SK-N-SH (cell line): ENCODE data around the gene FBXL7. TPM values are rescaled to one million over a fixed set of nuclear protein-coding genes. Genes with fewer than 3 reads are reported as not detected.
A peak's percentile ranks its signal among the peaks of the same experiment; 100 is the strongest.

Source experiments
- CTCF ChIA-PET: fragments of 300-600, 350-600 bp; formaldehyde crosslinking; extraction: SDS; loops from one replicate; lab custom pipeline; 2021; lab: Yijun Ruan, JAX
- POLR2A ChIA-PET: fragments of 350-600 bp; sonication (Branson Sonifier 250); formaldehyde crosslinking; extraction: SDS; loops from one replicate; lab custom pipeline; 2020; ENCODE audit warnings: antibody characterized with exemption, inconsistent platforms; lab: Yijun Ruan, JAX
- DNase-seq: peaks from one replicate; pipeline ENCODE4 v3.0.0; 2012
- H2AFZ ChIP-seq: fragments of 200-600 bp; sonication (generic); 2 replicates; pipeline ENCODE4 v1.8.1; 2016; ENCODE audit warnings: antibody characterized with exemption, mild to moderate bottlenecking, low read depth
- H3F3A ChIP-seq: fragments of 200-600 bp; sonication (generic); replicated peaks from 2 replicates; pipeline ENCODE3; 2016; ENCODE audit warnings: antibody characterized with exemption, mild to moderate bottlenecking; ENCODE audit not compliant: insufficient read depth
- H3K27ac ChIP-seq, 2 experiments: fragments of 200-500 bp in 1 of 2; fragments of 200-600 bp in 1 of 2; sonication (Bioruptor generic) in 1 of 2; sonication (generic), shearing (Covaris generic) in 1 of 2; 2 replicates each; pipeline versions ENCODE4 v1.5.1 to v1.6.1; 2014 to 2016; ENCODE audit warnings: low read depth in 2 of 2, inconsistent platforms in 1 of 2, low read length in 1 of 2, mild to moderate bottlenecking in 1 of 2, mixed read lengths in 1 of 2
- H3K27me3 ChIP-seq: fragments of 200-600 bp; sonication (generic), shearing (Covaris generic); 2 replicates; pipeline ENCODE4 v1.6.1; 2016; ENCODE audit warnings: mixed run types; ENCODE audit not compliant: insufficient read depth
- H3K36me3 ChIP-seq, 2 experiments: fragments of 200-500 bp in 1 of 2; fragments of 200-600 bp in 1 of 2; sonication (Bioruptor generic) in 1 of 2; sonication (generic) in 1 of 2; replicated peaks in 1 of 2; 2 replicates each; pipeline versions ENCODE3 to v1.5.1; 2014 to 2016; ENCODE audit warnings: low read length in 1 of 2, mild to moderate bottlenecking in 1 of 2; ENCODE audit not compliant: insufficient read depth in 2 of 2, control insufficient read depth in 1 of 2
- H3K4me1 ChIP-seq, 2 experiments: fragments of 200-500 bp in 1 of 2; fragments of 200-600 bp in 1 of 2; sonication (Bioruptor generic) in 1 of 2; sonication (generic), shearing (Covaris generic) in 1 of 2; 2 replicates each; pipeline versions ENCODE4 v1.5.1 to v1.6.1; 2014 to 2016; ENCODE audit warnings: low read depth in 1 of 2, low read length in 1 of 2, mixed run types in 1 of 2; ENCODE audit not compliant: insufficient read depth in 2 of 2, control insufficient read depth in 1 of 2
- H3K4me2 ChIP-seq: fragments of 200-600 bp; sonication (generic), shearing (Covaris generic); 2 replicates; pipeline ENCODE4 v1.6.1; 2017; ENCODE audit warnings: mixed run types
- H3K4me3 ChIP-seq, 2 experiments: fragments of 200-500 bp in 1 of 2; fragments of 200-600 bp in 1 of 2; sonication (Bioruptor generic) in 1 of 2; sonication (generic), shearing (Covaris generic) in 1 of 2; 2 replicates each; pipeline versions ENCODE4 v1.5.1 to v1.8.1; 2014 to 2016; ENCODE audit warnings: low read depth in 2 of 2, inconsistent platforms in 1 of 2, low read length in 1 of 2, mild to moderate bottlenecking in 1 of 2, mixed read lengths in 1 of 2, moderate library complexity in 1 of 2
- H3K79me2 ChIP-seq: fragments of 200-600 bp; sonication (generic); 2 replicates; pipeline ENCODE4 v1.8.1; 2017; ENCODE audit warnings: mild to moderate bottlenecking; ENCODE audit not compliant: insufficient read depth
- H3K9ac ChIP-seq: fragments of 200-600 bp; sonication (generic); 2 replicates; pipeline ENCODE4 v1.6.1; 2017; ENCODE audit warnings: mixed run types
- H3K9me2 ChIP-seq: fragments of 200-600 bp; sonication (generic); 2 replicates; pipeline ENCODE4 v1.6.1; 2017; ENCODE audit warnings: mixed run types
- H3K9me3 ChIP-seq: fragments of 200-600 bp; sonication (generic); 2 replicates; pipeline ENCODE4 v1.6.1; 2017; ENCODE audit warnings: mixed run types, mild to moderate bottlenecking, moderate library complexity
- H4K20me1 ChIP-seq: fragments of 200-600 bp; sonication (generic); 2 replicates; pipeline ENCODE4 v1.6.1; 2017; ENCODE audit warnings: mild to moderate bottlenecking, mixed run types; ENCODE audit not compliant: insufficient read depth
- EZH2phosphoT487 ChIP-seq: fragments of 200-600 bp; sonication (generic); IDR thresholded peaks from 2 replicates; pipeline ENCODE4 v1.6.1; 2017; ENCODE audit warnings: low read depth, mixed run types, mild to moderate bottlenecking, antibody characterized with exemption, moderate library complexity, borderline replicate concordance
- FOSL2 ChIP-seq: IDR thresholded peaks from 2 replicates; pipeline ENCODE4 v1.4.0; 2012; ENCODE audit warnings: low read depth, mild to moderate bottlenecking, moderate library complexity, borderline replicate concordance
- FOXJ3 ChIP-seq: sonication (generic); formaldehyde crosslinking; IDR thresholded peaks from 2 replicates; pipeline ENCODE4 v1.5.1; 2020; ENCODE audit warnings: mild to moderate bottlenecking, missing genetic modification reagents
- GABPA ChIP-seq: IDR thresholded peaks from 2 replicates; pipeline ENCODE4 v1.4.0; 2012; ENCODE audit warnings: low read depth, mild to moderate bottlenecking
- GATA2 ChIP-seq: sonication (generic); formaldehyde crosslinking; IDR thresholded peaks from 2 replicates; pipeline ENCODE4 v1.5.0; 2020; ENCODE audit warnings: mild to moderate bottlenecking, missing genetic modification reagents
- MEF2A ChIP-seq: IDR thresholded peaks from 2 replicates; pipeline ENCODE4 v1.4.0; 2012; ENCODE audit warnings: low read depth, borderline replicate concordance
- NRF1 ChIP-seq: IDR thresholded peaks from 2 replicates; pipeline ENCODE4 v1.6.1; 2012; ENCODE audit warnings: low read depth, mild to moderate bottlenecking, low read length
- POLR2AphosphoS5 ChIP-seq: IDR thresholded peaks from 2 replicates; pipeline ENCODE4 v1.6.1; 2012; ENCODE audit warnings: low read depth, low read length
- RAD21 ChIP-seq: IDR thresholded peaks from 2 replicates; pipeline ENCODE4 v1.6.1; 2012; ENCODE audit warnings: mild to moderate bottlenecking, low read length
- RFX5 ChIP-seq: IDR thresholded peaks from 2 replicates; pipeline ENCODE4 v1.6.1; 2012; ENCODE audit warnings: mild to moderate bottlenecking, improper control_type of control experiment, low read length
- RXRA ChIP-seq: IDR thresholded peaks from 2 replicates; pipeline ENCODE4 v1.4.0; 2012; ENCODE audit warnings: low read depth, mild to moderate bottlenecking, borderline replicate concordance
- SIN3A ChIP-seq: IDR thresholded peaks from 2 replicates; pipeline ENCODE4 v1.6.1; 2012; ENCODE audit warnings: low read depth, mild to moderate bottlenecking, low read length, moderate library complexity, borderline replicate concordance
- SMC3 ChIP-seq: IDR thresholded peaks from 2 replicates; pipeline ENCODE4 v1.6.1; 2012; ENCODE audit warnings: low read depth, low read length, improper control_type of control experiment
- TAF1 ChIP-seq: IDR thresholded peaks from 2 replicates; pipeline ENCODE4 v1.6.1; 2012; ENCODE audit warnings: low read depth, mild to moderate bottlenecking, low read length, moderate library complexity, borderline replicate concordance
- TCF12 ChIP-seq: IDR thresholded peaks from 2 replicates; pipeline ENCODE4 v1.4.0; 2012
- TEAD4 ChIP-seq: IDR thresholded peaks from 2 replicates; pipeline ENCODE4 v1.4.0; 2012; ENCODE audit warnings: mild to moderate bottlenecking, borderline replicate concordance; ENCODE audit not compliant: insufficient read depth
- YY1 ChIP-seq: IDR thresholded peaks from 2 replicates; pipeline ENCODE4 v1.4.0; 2012; ENCODE audit warnings: low read depth, mild to moderate bottlenecking
- WGBS: methylation state at CpG from one replicate; pipeline ENCODE4 v1.1.6; 2017; ENCODE audit warnings: low lambda C conversion rate; 5-methylcytosine and 5-hydroxymethylcytosine counted together
- polyA plus RNA-seq, 3 experiments: library from polyadenylated mRNA; depleted of rRNA; stranded (reverse); fragments of >200 nt; gene quantifications; 2 replicates each; pipeline ENCODE4 v1.2.3, GENCODE V29; 2012
- TF ChIP-seq, protein P1 (sequence below): IDR thresholded peaks from 2 replicates; pipeline ENCODE4 v1.4.0; 2012; ENCODE audit warnings: low read depth, borderline replicate concordance
- TF ChIP-seq, protein P2 (sequence below): IDR thresholded peaks from 2 replicates; pipeline ENCODE4 v1.4.0; 2012; ENCODE audit warnings: low read depth
- TF ChIP-seq, protein P3 (sequence below): fragments of 200-600 bp; sonication (generic); IDR thresholded peaks from 2 replicates; pipeline ENCODE4 v1.6.1; 2017; ENCODE audit warnings: antibody characterized with exemption, mild to moderate bottlenecking, moderate library complexity
- TF ChIP-seq, protein P4 (sequence below): fragments of 150-350 bp; IDR thresholded peaks from 2 replicates; pipeline ENCODE4 v1.6.1; 2017; ENCODE audit warnings: antibody characterized with exemption, low read length, low read depth, borderline replicate concordance

The FBXL7 gene
- polyA plus RNA-seq, 1 of the 3 experiments (the other 2 are of a cell fraction): 7.0 TPM

DNA sequence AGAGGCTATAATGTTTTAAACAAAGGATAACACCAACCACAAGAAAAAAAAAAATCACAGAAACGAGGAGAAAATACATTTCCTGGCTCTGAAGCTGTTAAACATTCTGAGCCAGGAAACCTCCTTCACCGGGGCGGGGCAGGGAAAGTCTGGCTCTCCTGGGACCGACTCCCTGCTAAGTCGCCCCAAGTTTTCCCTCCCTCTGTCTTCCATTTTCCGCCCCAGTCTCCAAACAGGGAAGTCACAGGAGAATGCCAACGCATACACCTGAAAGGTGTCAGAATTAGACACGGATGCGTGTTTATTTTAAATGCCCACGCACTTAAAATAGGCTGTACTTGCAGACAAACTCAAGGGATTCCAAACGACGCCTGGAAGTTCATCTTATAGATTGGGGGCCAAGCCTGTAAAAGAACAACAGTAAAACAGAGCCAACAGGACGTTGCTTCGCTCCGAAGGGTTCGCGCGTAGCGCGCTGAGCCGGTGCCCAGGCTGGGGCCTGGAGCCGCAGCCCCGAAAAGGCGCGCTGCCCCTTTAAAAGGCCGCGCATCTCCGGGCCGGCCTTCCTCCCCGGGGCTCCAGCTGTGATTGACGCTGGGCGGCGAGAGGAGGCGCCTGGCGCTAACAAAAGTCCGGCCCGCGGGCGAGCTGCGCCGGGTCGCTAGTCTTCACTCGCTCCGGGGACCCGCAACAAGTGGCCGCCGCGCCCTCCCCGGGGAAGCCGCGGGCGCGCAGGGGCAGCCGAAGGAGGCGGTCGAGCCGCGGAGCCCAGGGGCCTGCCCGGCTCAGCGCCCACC, at the start of gene FBXL7 (continued):
- TF ChIP-seq GABPA (0 out of 2 replicates have a peak, but pooled peaks have one; percentile 8), POLR2AphosphoS5 (peak; percentile 53; the same call in 1 of the 2 replicates), EZH2phosphoT487 (no peak), MEF2A (no peak), RFX5 (no peak), GATA2 (CRISPR knock-in tag) (no peak), NRF1 (no peak), TEAD4 (no peak), TAF1 (peak; percentile 77), TCF12 (no peak), SIN3A (no peak), RAD21 (peak; percentile 54)
- TF ChIP-seq, protein P1, sequence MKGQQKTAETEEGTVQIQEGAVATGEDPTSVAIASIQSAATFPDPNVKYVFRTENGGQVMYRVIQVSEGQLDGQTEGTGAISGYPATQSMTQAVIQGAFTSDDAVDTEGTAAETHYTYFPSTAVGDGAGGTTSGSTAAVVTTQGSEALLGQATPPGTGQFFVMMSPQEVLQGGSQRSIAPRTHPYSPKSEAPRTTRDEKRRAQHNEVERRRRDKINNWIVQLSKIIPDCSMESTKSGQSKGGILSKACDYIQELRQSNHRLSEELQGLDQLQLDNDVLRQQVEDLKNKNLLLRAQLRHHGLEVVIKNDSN: no peak

DNA sequence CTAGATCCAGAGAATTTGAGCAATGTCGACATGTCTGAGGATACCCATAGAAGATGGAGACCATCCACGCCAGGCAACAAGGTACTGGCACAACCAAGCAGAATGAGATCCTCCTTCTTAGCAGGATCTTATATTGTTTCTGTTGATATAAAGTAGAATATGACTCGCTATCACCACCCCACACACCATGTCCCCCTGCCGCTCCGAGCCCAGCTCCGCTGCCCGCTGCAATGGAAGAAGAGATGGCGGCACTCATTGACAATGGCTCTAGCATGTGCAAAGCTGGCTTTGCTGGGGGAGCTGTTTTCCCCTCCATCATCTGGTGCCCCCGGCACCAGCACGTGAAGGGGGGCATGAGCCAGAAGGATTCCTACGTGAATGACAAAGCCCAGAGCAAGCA, 49.5 kb upstream of the FBXL7 start:
- no peaks in the 10 kb centered on the region for H3K36me3 ChIP-seq
- H3K79me2 ChIP-seq: no peaks in the 10 kb centered on the region
- POLR2A ChIA-PET: no interaction called here
- no peak for TF ChIP-seq RXRA
- no peak for TF ChIP-seq EZH2phosphoT487
- no peak for TF ChIP-seq NRF1
- TF ChIP-seq GABPA: no peak
- TF ChIP-seq, protein P2, sequence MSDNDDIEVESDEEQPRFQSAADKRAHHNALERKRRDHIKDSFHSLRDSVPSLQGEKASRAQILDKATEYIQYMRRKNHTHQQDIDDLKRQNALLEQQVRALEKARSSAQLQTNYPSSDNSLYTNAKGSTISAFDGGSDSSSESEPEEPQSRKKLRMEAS: no peak
- no peak for TF ChIP-seq TCF12
- TF ChIP-seq, all 33 proteins: peak for 0
- Histone ChIP-seq H3K9ac (no peak overlapping the region), H3K4me3 (no peak overlapping the region), H3K4me1 (no peaks in the 10 kb centered on the region; a peak in 2 of 4 replicates), H3K27me3 (no peaks in the 10 kb centered on the region), H3K4me2 (no peak overlapping the region), H4K20me1 (no peaks in the 10 kb centered on the region), H2AFZ (no peak overlapping the region), H3K27ac (no peak overlapping the region), H3K9me3 (no peaks in the 10 kb centered on the region), H3K9me2 (no peaks in the 10 kb centered on the region), H3F3A (no peaks in the 10 kb centered on the region)
- WGBS: 44% methylated on average over 7 of the region's 11 CpGs
- CTCF ChIA-PET: interaction anchor here (0.6 kb wide), 1 partner anchor 360 kb away, joined by 3 read pairs; no protein-coding TSS in a partner anchor
- no peak for DNase-seq

DNA sequence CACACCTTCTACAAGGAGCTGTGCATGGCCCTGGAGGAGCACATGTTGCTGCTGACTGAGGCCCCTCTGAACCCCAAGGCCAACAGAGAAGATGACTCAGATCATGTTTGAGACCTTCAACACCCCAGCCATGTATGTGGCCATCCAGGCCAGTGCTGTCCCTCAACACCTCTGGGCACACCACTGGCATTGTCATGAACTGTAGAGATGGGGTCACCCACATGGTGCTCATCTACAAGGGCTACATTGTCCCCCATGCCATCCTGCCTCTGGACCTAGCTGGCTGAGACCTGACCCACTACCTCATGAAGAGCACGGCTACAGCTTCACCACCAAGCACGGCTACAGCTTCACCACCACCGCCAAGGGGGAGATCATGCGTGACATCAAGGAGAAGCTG, 49.0 kb upstream of the FBXL7 start:
- no peak overlapping the region for H3K4me3 ChIP-seq
- H3K4me2 ChIP-seq: no peak overlapping the region
- POLR2A ChIA-PET: no interaction called here
- H3K9me3 ChIP-seq: no peaks in the 10 kb centered on the region
- DNase-seq: no peak
- H4K20me1 ChIP-seq: no peaks in the 10 kb centered on the region
- no peak overlapping the region for H3K9ac ChIP-seq
- no peaks in the 10 kb centered on the region for H3K27me3 ChIP-seq
- H3K9me2 ChIP-seq: no peaks in the 10 kb centered on the region
- H3K4me1 ChIP-seq: no peaks in the 10 kb centered on the region; a peak in 2 of 4 replicates
- no peaks in the 10 kb centered on the region for H3F3A ChIP-seq
- CTCF ChIA-PET: no interaction called here
- no peaks in the 10 kb centered on the region for H3K79me2 ChIP-seq
- no peak overlapping the region for H2AFZ ChIP-seq
- WGBS: 65% methylated on average over 4 of the region's 4 CpGs
- H3K36me3 ChIP-seq: no peaks in the 10 kb centered on the region
- H3K27ac ChIP-seq: no peak overlapping the region
- TF ChIP-seq SMC3 (no peak), YY1 (no peak), FOXJ3 (CRISPR knock-in tag) (no peak), NRF1 (no peak), FOSL2 (no peak), MEF2A (no peak), RXRA (no peak), SIN3A (no peak)
- TF ChIP-seq, protein P3, sequence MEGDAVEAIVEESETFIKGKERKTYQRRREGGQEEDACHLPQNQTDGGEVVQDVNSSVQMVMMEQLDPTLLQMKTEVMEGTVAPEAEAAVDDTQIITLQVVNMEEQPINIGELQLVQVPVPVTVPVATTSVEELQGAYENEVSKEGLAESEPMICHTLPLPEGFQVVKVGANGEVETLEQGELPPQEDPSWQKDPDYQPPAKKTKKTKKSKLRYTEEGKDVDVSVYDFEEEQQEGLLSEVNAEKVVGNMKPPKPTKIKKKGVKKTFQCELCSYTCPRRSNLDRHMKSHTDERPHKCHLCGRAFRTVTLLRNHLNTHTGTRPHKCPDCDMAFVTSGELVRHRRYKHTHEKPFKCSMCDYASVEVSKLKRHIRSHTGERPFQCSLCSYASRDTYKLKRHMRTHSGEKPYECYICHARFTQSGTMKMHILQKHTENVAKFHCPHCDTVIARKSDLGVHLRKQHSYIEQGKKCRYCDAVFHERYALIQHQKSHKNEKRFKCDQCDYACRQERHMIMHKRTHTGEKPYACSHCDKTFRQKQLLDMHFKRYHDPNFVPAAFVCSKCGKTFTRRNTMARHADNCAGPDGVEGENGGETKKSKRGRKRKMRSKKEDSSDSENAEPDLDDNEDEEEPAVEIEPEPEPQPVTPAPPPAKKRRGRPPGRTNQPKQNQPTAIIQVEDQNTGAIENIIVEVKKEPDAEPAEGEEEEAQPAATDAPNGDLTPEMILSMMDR: no peak
- TF ChIP-seq, protein P4, sequence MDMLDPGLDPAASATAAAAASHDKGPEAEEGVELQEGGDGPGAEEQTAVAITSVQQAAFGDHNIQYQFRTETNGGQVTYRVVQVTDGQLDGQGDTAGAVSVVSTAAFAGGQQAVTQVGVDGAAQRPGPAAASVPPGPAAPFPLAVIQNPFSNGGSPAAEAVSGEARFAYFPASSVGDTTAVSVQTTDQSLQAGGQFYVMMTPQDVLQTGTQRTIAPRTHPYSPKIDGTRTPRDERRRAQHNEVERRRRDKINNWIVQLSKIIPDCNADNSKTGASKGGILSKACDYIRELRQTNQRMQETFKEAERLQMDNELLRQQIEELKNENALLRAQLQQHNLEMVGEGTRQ: no peak
